H1 (cell line): ENCODE measurements around the gene AHRR. TPM values are rescaled to one million over a fixed set of nuclear protein-coding genes. Genes with fewer than 3 reads are reported as not detected.

Experiments
- CTCF ChIA-PET: fragments of 300-600 bp; sonication (Branson Sonifier 250); formaldehyde crosslinking; loops from one replicate; lab custom pipeline; 2021; ENCODE audit not compliant: partially characterized antibody; lab: Charles Lee
- POLR2A ChIA-PET: fragments of 300-600 bp; sonication (Branson Sonifier 250); formaldehyde crosslinking; loops from one replicate; lab custom pipeline; 2021; ENCODE audit warnings: inconsistent platforms; ENCODE audit not compliant: partially characterized antibody; lab: Charles Lee
- DNase-seq, 2 experiments: peaks; one replicate each; pipeline versions ENCODE4 v3.0.0 to v3.0.0-alpha.2; 2010 to 2022; ENCODE audit warnings: low spot score in 2 of 2, low read depth in 1 of 2, mixed read lengths in 1 of 2
- FAIRE-seq: peaks from 2 replicates; lab custom pipeline; 2011; peaks lifted over from hg19 to GRCh38; lab: Jason Lieb, UNC
- H2AFZ ChIP-seq: 2 replicates; pipeline ENCODE4 v1.8.1; 2012; ENCODE audit warnings: low read length, inconsistent platforms
- H2AK5ac ChIP-seq: 2 replicates; pipeline ENCODE4 v1.6.1; 2013; ENCODE audit warnings: low read depth, low read length
- H2BK120ac ChIP-seq: replicated peaks from 2 replicates; pipeline ENCODE3; 2013; ENCODE audit warnings: low read depth, low read length, inconsistent platforms
- H2BK12ac ChIP-seq: 2 replicates; pipeline ENCODE4 v1.6.1; 2013; ENCODE audit warnings: low read depth, low read length
- H2BK15ac ChIP-seq: 2 replicates; pipeline ENCODE4 v1.6.1; 2013; ENCODE audit warnings: low read length
- H2BK20ac ChIP-seq: 2 replicates; pipeline ENCODE4 v1.6.1; 2013; ENCODE audit warnings: low read length
- H2BK5ac ChIP-seq: 2 replicates; pipeline ENCODE4 v1.6.1; 2013; ENCODE audit warnings: low read depth, low read length
- H3K14ac ChIP-seq: 2 replicates; pipeline ENCODE4 v1.6.1; 2013; ENCODE audit warnings: inconsistent platforms; ENCODE audit not compliant: insufficient read length
- H3K18ac ChIP-seq: 2 replicates; pipeline ENCODE4 v1.6.1; 2013; ENCODE audit warnings: low read length; ENCODE audit errors: extremely low read depth
- H3K23ac ChIP-seq: 2 replicates; pipeline ENCODE4 v1.6.1; 2013; ENCODE audit warnings: inconsistent platforms; ENCODE audit not compliant: insufficient read length
- H3K23me2 ChIP-seq: 2 replicates; pipeline ENCODE4 v1.6.1; 2013; ENCODE audit warnings: low read depth, low read length
- H3K27ac ChIP-seq: 2 replicates; pipeline ENCODE4 v1.6.1; 2011; ENCODE audit warnings: low read depth, low read length, inconsistent platforms
- H3K27me3 ChIP-seq, 4 experiments: replicated peaks in 1 of 4; 1 replicate in 1 of 4; 2 replicates in 3 of 4; pipeline versions ENCODE4 v1.6.1 to v1.8.1; 2011 to 2013; ENCODE audit warnings: low read length in 3 of 4, mild to moderate bottlenecking in 3 of 4, inconsistent platforms in 2 of 4, mixed read lengths in 2 of 4, moderate library complexity in 1 of 4; ENCODE audit not compliant: control insufficient read depth in 3 of 4, insufficient read depth in 3 of 4; ENCODE audit errors: extremely low read depth in 1 of 4
- H3K36me3 ChIP-seq, 4 experiments: 2 replicates each; pipeline versions ENCODE4 v1.6.1 to v1.8.1; 2011 to 2013; ENCODE audit warnings: mild to moderate bottlenecking in 4 of 4, low read length in 3 of 4, moderate library complexity in 2 of 4, control low read depth in 1 of 4, inconsistent platforms in 1 of 4; ENCODE audit not compliant: insufficient read depth in 4 of 4, control insufficient read depth in 2 of 4
- H3K4ac ChIP-seq: replicated peaks from 2 replicates; pipeline ENCODE3; 2013; ENCODE audit warnings: low read length, low read depth, mixed read lengths, inconsistent platforms; ENCODE audit not compliant: insufficient read length
- H3K4me1 ChIP-seq, 4 experiments: replicated peaks in 1 of 4; 1 replicate in 1 of 4; 2 replicates in 3 of 4; pipeline versions ENCODE4 v1.6.1 to v1.8.1; 2011 to 2013; ENCODE audit warnings: low read length in 3 of 4, inconsistent platforms in 2 of 4, mixed read lengths in 1 of 4; ENCODE audit not compliant: insufficient read depth in 4 of 4, control insufficient read depth in 3 of 4
- H3K4me2 ChIP-seq, 2 experiments: 2 replicates each; pipeline versions ENCODE4 v1.6.1 to v1.8.1; 2011 to 2013; ENCODE audit warnings: low read depth in 2 of 2, low read length in 2 of 2, control low read depth in 1 of 2, inconsistent platforms in 1 of 2, mild to moderate bottlenecking in 1 of 2; ENCODE audit not compliant: insufficient read depth in 1 of 2
- H3K4me3 ChIP-seq, 4 experiments: fragments of 200-600, 300-600 bp in 1 of 4; sonication (generic), shearing (Covaris generic), sonication (Bioruptor Twin) in 1 of 4; 2 replicates each; pipeline versions ENCODE4 v1.5.1 to v1.8.1; 2011 to 2016; ENCODE audit warnings: low read length in 4 of 4, low read depth in 3 of 4, control low read depth in 2 of 4, inconsistent platforms in 2 of 4, mild to moderate bottlenecking in 2 of 4, mixed read lengths in 1 of 4, moderate library complexity in 1 of 4; ENCODE audit not compliant: insufficient read depth in 2 of 4; ENCODE audit errors: extremely low read depth in 1 of 4
- H3K56ac ChIP-seq: replicated peaks from 2 replicates; pipeline ENCODE3; 2013; ENCODE audit warnings: low read depth, mild to moderate bottlenecking, mixed read lengths, low read length, inconsistent platforms; ENCODE audit not compliant: insufficient read length
- H3K79me1 ChIP-seq: 2 replicates; pipeline ENCODE4 v1.6.1; 2013; ENCODE audit warnings: low read depth, low read length, control low read depth
- H3K79me2 ChIP-seq, 2 experiments: 2 replicates each; pipeline versions ENCODE4 v1.6.1 to v1.8.1; 2012 to 2013; ENCODE audit warnings: low read length in 2 of 2, mild to moderate bottlenecking in 2 of 2, inconsistent platforms in 1 of 2; ENCODE audit not compliant: insufficient read depth in 2 of 2, control insufficient read depth in 1 of 2
- H3K9ac ChIP-seq, 4 experiments: replicated peaks in 1 of 4; 1 replicate in 1 of 4; 2 replicates in 3 of 4; pipeline versions ENCODE4 v1.6.1 to v1.8.1; 2011 to 2013; ENCODE audit warnings: low read depth in 3 of 4, low read length in 3 of 4, control low read depth in 2 of 4, mild to moderate bottlenecking in 2 of 4, moderate library complexity in 2 of 4, inconsistent platforms in 1 of 4; ENCODE audit errors: extremely low read depth in 1 of 4
- H3K9me3 ChIP-seq, 2 experiments: 2 replicates each; pipeline versions ENCODE4 v1.6.1 to v1.8.1; 2012 to 2013; ENCODE audit warnings: mild to moderate bottlenecking in 2 of 2, moderate library complexity in 2 of 2, control low read depth in 1 of 2, inconsistent platforms in 1 of 2, low read depth in 1 of 2, low read length in 1 of 2, mixed read lengths in 1 of 2; ENCODE audit not compliant: insufficient read depth in 2 of 2
- H4K20me1 ChIP-seq, 2 experiments: replicated peaks in 1 of 2; 2 replicates each; pipeline versions ENCODE3 to v1.8.1; 2011 to 2013; ENCODE audit warnings: inconsistent platforms in 2 of 2, low read length in 2 of 2, mild to moderate bottlenecking in 1 of 2; ENCODE audit not compliant: insufficient read depth in 2 of 2, control insufficient read depth in 1 of 2
- H4K5ac ChIP-seq: 2 replicates; pipeline ENCODE4 v1.6.1; 2013; ENCODE audit warnings: low read length, low read depth, mixed read lengths, inconsistent platforms; ENCODE audit not compliant: insufficient read length
- H4K8ac ChIP-seq: 2 replicates; pipeline ENCODE4 v1.8.0; 2013; ENCODE audit warnings: mild to moderate bottlenecking, moderate library complexity, low read length, inconsistent platforms; ENCODE audit not compliant: insufficient read depth; ENCODE audit errors: extremely low read depth
- H4K91ac ChIP-seq: replicated peaks from 2 replicates; pipeline ENCODE3; 2013; ENCODE audit warnings: low read length, mixed read lengths, inconsistent platforms; ENCODE audit not compliant: insufficient read length
- CBX5 ChIP-seq: fragments of 300-800, 300-1000 bp; sonication (generic); IDR thresholded peaks from 2 replicates; pipeline ENCODE4 v1.7.1; 2016; ENCODE audit warnings: antibody characterized with exemption, low read length, low read depth
- NRF1 ChIP-seq: IDR thresholded peaks from 2 replicates; pipeline ENCODE4 v1.6.1; 2011; ENCODE audit warnings: mild to moderate bottlenecking, low read depth, low read length, improper control_type of control experiment
- RBBP5 ChIP-seq: IDR thresholded peaks from 2 replicates; pipeline ENCODE4 v1.7.1; 2012; ENCODE audit warnings: low read depth, mild to moderate bottlenecking, inconsistent platforms, low read length, moderate library complexity, borderline replicate concordance
- TAF7 ChIP-seq: optimal IDR thresholded peaks from 2 replicates; pipeline ENCODE3; 2011; ENCODE audit warnings: low read depth, mild to moderate bottlenecking, inconsistent platforms, low read length, moderate library complexity, borderline replicate concordance
- USF2 ChIP-seq: IDR thresholded peaks from 2 replicates; pipeline ENCODE4 v1.6.1; 2011; ENCODE audit warnings: low read length, improper control_type of control experiment
- WGBS, 2 experiments: shearing (Covaris generic) in 1 of 2; methylation state at CpG; one replicate each; pipeline versions ENCODE4 v1.1.6 to v1.1.7; 2013 to 2015; ENCODE audit warnings: low lambda C conversion rate in 2 of 2, mixed read lengths in 2 of 2, inconsistent platforms in 1 of 2, low coverage in 1 of 2, missing lambda C conversion rate in 1 of 2; ENCODE audit not compliant: insufficient replicate concordance in 2 of 2, insufficient coverage in 1 of 2, insufficient read length in 1 of 2; ENCODE audit errors: extremely low coverage in 1 of 2, missing lambda C conversion rate in 1 of 2; 5-methylcytosine and 5-hydroxymethylcytosine counted together
- polyA plus RNA-seq, 7 experiments: library from polyadenylated mRNA; depleted of rRNA in 3 of 7; stranded (reverse) in 5 of 7; unstranded in 2 of 7; fragments of >200 nt in 5 of 7; fragments of 200-250 nt in 2 of 7; gene quantifications; 1 replicate in 5 of 7; 2 replicates in 1 of 7; 4 replicates in 1 of 7; pipeline versions ENCODE4 v1.2.1 to v1.2.3, GENCODE V29; 2011 to 2013; ENCODE audit warnings: missing spikeins in 2 of 7, mixed read lengths in 2 of 7
- total RNA-seq: library from RNA; stranded (reverse); fragmentation: NEBNext Ultra II Directional; extraction: Animal tissue kit (Norgen Biotek cat#: 25700); gene quantifications from 2 replicates; pipeline ENCODE4 v1.2.1, GENCODE V29; 2021

Gene AHRR
- total and polyA plus RNA-seq, 2 of the 8 experiments (the other 6 are each of a cell fraction or from before 2014, with no cell fraction given): 0.41 to 0.80 TPM

- no peaks in the 10 kb centered on the region for H3K9me3 ChIP-seq
- no peak overlapping the region; the same call in 1 of the 2 replicates for H4K8ac ChIP-seq
- no peaks in the 10 kb centered on the region for H3K79me2 ChIP-seq
- TF ChIP-seq RBBP5 (no peak), NRF1 (no peak), TAF7 (no peak), USF2 (no peak), CBX5 (no peak)
Measured at GRCh38 chr5:478982-479535, 157.5 kb downstream of the AHRR start.

More at GRCh38 chr5:478982-479535, 157.5 kb downstream of the AHRR start:
- no peak overlapping the region for H2BK120ac ChIP-seq
- H2BK20ac ChIP-seq: no peak overlapping the region
- no peak overlapping the region for H3K4me2 ChIP-seq
- H2BK15ac ChIP-seq: no peak overlapping the region
- ChIA-PET CTCF (interaction anchor here (1.2 kb wide), 1 partner anchor 12 kb away, joined by 3 read pairs; no protein-coding TSS in a partner anchor), POLR2A (no interaction called here)
- H3K23ac ChIP-seq: no peak overlapping the region
- no peak overlapping the region for H3K56ac ChIP-seq
- WGBS, 2 experiments: 88% methylated on average over 14 of the region's 18 CpGs; no CpG with 5 or more reads in 1 of the 2 experiments
- H3K4me1 ChIP-seq: peaks cover 0 to 6% (median 4%) of the 10 kb centered on the region in 4 experiments; a peak in 3 of 7 replicates
- no peak for FAIRE-seq
- H2AFZ ChIP-seq: no peak overlapping the region
- peaks cover 4 to 15% of the 10 kb centered on the region in 2 experiments for H4K20me1 ChIP-seq
- no peak overlapping the region for H4K5ac ChIP-seq
- no peaks in the 10 kb centered on the region for H3K79me1 ChIP-seq
- no peak overlapping the region for H2AK5ac ChIP-seq
- H3K4me3 ChIP-seq: no peak overlapping the region
- H4K91ac ChIP-seq: no peak overlapping the region
- H3K14ac ChIP-seq: no peak overlapping the region
- H3K18ac ChIP-seq: no peak overlapping the region
- H3K36me3 ChIP-seq: no peaks in the 10 kb centered on the region
- H2BK5ac ChIP-seq: no peak overlapping the region
- no peak overlapping the region for H3K9ac ChIP-seq
- H3K4ac ChIP-seq: no peak overlapping the region
- DNase-seq: no peak
- no peak overlapping the region for H2BK12ac ChIP-seq
- H3K23me2 ChIP-seq: peaks cover 5% of the 10 kb centered on the region; the same call in 1 of the 2 replicates
- peaks cover 13 to 27% (median 22%) of the 10 kb centered on the region in 4 experiments for H3K27me3 ChIP-seq
- no peak overlapping the region for H3K27ac ChIP-seq
